ENCODE results near the gene HLA-G. TPM values are rescaled to one million over a fixed set of nuclear protein-coding genes. Genes with fewer than 3 reads are reported as not detected.
"Not testable (repeated sequence)": the region's sequence is repeated elsewhere in the genome, so short reads cannot be mapped to it uniquely, and the experiment has no call there.

HLA-G gene
- total RNA-seq, result 1.7 TPM
- polyA plus RNA-seq, result 6.3 TPM
- long read RNA-seq, donor 1, result 0 reads
- long read RNA-seq, donor 2, result 0 reads
- long read RNA-seq, donor 3, partial matches to known transcripts, result 0 of 1 reads
- long read RNA-seq, donor 3, other reads (novel, unspliced or antisense), result 0 of 1 reads
- long read RNA-seq, donor 4, partial matches to known transcripts, result 0 of 1 reads
- long read RNA-seq, donor 4, other reads (novel, unspliced or antisense), result 0 of 1 reads
- long read RNA-seq, donor 5, result 0 reads
- long read RNA-seq, donor 6, result 0 reads
- long read RNA-seq, donor 7, result 0 reads
- long read RNA-seq, donor 8, result 0 reads
- long read RNA-seq, donor 9, result 0 reads
- long read RNA-seq, donor 10, result 0 reads

GRCh38 chr6:29827579-29828470 is at the start of gene HLA-G:
TSS of gene HLA-G (plus strand) at chr6:29827825. CDS start at chr6:29827845, 20 bp downstream.
- Histone ChIP-seq H3K9me3 (ENCODE audit: control insufficient read depth in 2 of 2, insufficient read depth in 1 of 2, low read length in 1 of 2) (no peaks in the 10 kb centered on the region), H3K27me3 (ENCODE audit: control insufficient read depth in 2 of 2, insufficient read depth in 1 of 2, low read length in 1 of 2) (peaks cover 24 to 68% of the 10 kb centered on the region in 2 donors)

GRCh38 chr6:29780019-29780698 is 47.5 kb upstream of the HLA-G start:
- H3K27ac ChIP-seq (ENCODE audit: low read depth in 1 of 2, low read length in 1 of 2); H3K36me3 ChIP-seq (ENCODE audit: control insufficient read depth in 2 of 2, insufficient read depth in 2 of 2, low read length in 1 of 2); H3K4me1 ChIP-seq (ENCODE audit: control insufficient read depth in 2 of 2, insufficient read depth in 2 of 2, low read length in 2 of 2); H3K9me3 ChIP-seq (ENCODE audit: control insufficient read depth in 2 of 2, insufficient read depth in 1 of 2, low read length in 1 of 2); H3K27me3 ChIP-seq (ENCODE audit: control insufficient read depth in 2 of 2, insufficient read depth in 1 of 2, low read length in 1 of 2); H3K4me3 ChIP-seq (ENCODE audit: low read length in 2 of 2); DNase-seq (ENCODE audit: low read depth in 6 of 9, low spot score in 9 of 9): not testable (repeated sequence)
- WGBS, result 79% methylated on average over 13 of the region's 13 CpGs

More at GRCh38 chr6:29827579-29828470, at the start of gene HLA-G:
- Histone ChIP-seq H3K27ac (ENCODE audit: low read depth in 1 of 2, low read length in 1 of 2) (no peak within 1 kb of the TSS), H3K4me1 (ENCODE audit: control insufficient read depth in 2 of 2, insufficient read depth in 2 of 2, low read length in 2 of 2) (no peaks in the 10 kb centered on the region), H3K4me3 (ENCODE audit: low read length in 2 of 2) (peak within 1 kb of the TSS in 1 of 2 donors; percentile 37), H3K36me3 (ENCODE audit: control insufficient read depth in 2 of 2, insufficient read depth in 2 of 2, low read length in 1 of 2) (no peaks in the 10 kb centered on the region)
- WGBS, result 11% methylated on average over 75 of the region's 75 CpGs
- no peak for DNase-seq (ENCODE audit: low read depth in 6 of 9, low spot score in 9 of 9)

- DNase-seq (ENCODE audit: low read depth in 6 of 9, low spot score in 9 of 9), result no peak
- H3K27ac ChIP-seq (ENCODE audit: low read depth in 1 of 2, low read length in 1 of 2), result no peak overlapping the region
- no peak overlapping the region for H3K4me3 ChIP-seq (ENCODE audit: low read length in 2 of 2)
- H3K9me3 ChIP-seq (ENCODE audit: control insufficient read depth in 2 of 2, insufficient read depth in 1 of 2, low read length in 1 of 2), result no peaks in the 10 kb centered on the region
- peaks cover 20 to 49% of the 10 kb centered on the region in 2 donors for H3K27me3 ChIP-seq (ENCODE audit: control insufficient read depth in 2 of 2, insufficient read depth in 1 of 2, low read length in 1 of 2)
- 90% methylated on average over 1 of the region's 1 CpG for WGBS
- peaks cover 3 to 6% of the 10 kb centered on the region in 2 donors for H3K4me1 ChIP-seq (ENCODE audit: control insufficient read depth in 2 of 2, insufficient read depth in 2 of 2, low read length in 2 of 2)
- H3K36me3 ChIP-seq (ENCODE audit: control insufficient read depth in 2 of 2, insufficient read depth in 2 of 2, low read length in 1 of 2), result no peaks in the 10 kb centered on the region
Observed at GRCh38 chr6:29789176-29789575, 38.4 kb upstream of the HLA-G start.

GRCh38 chr6:29790626-29791025 is 37.0 kb upstream of the HLA-G start:
- DNase-seq (ENCODE audit: low read depth in 6 of 9, low spot score in 9 of 9), result no peak
- H3K36me3 ChIP-seq (ENCODE audit: control insufficient read depth in 2 of 2, insufficient read depth in 2 of 2, low read length in 1 of 2), result no peaks in the 10 kb centered on the region
- no peaks in the 10 kb centered on the region for H3K9me3 ChIP-seq (ENCODE audit: control insufficient read depth in 2 of 2, insufficient read depth in 1 of 2, low read length in 1 of 2)
- WGBS, result 94% methylated on average over 3 of the region's 3 CpGs
- H3K4me1 ChIP-seq (ENCODE audit: control insufficient read depth in 2 of 2, insufficient read depth in 2 of 2, low read length in 2 of 2), result peaks cover 3 to 6% of the 10 kb centered on the region in 2 donors
- no peak overlapping the region for H3K27ac ChIP-seq (ENCODE audit: low read depth in 1 of 2, low read length in 1 of 2)
- H3K4me3 ChIP-seq (ENCODE audit: low read length in 2 of 2), result no peak overlapping the region
- peaks cover 21 to 49% of the 10 kb centered on the region in 2 donors for H3K27me3 ChIP-seq (ENCODE audit: control insufficient read depth in 2 of 2, insufficient read depth in 1 of 2, low read length in 1 of 2)

- no peaks in the 10 kb centered on the region for H3K36me3 ChIP-seq (ENCODE audit: control insufficient read depth in 2 of 2, insufficient read depth in 2 of 2, low read length in 1 of 2)
- WGBS, result 67% methylated on average over 3 of the region's 3 CpGs
- H3K9me3 ChIP-seq (ENCODE audit: control insufficient read depth in 2 of 2, insufficient read depth in 1 of 2, low read length in 1 of 2), result no peaks in the 10 kb centered on the region
- DNase-seq (ENCODE audit: low read depth in 6 of 9, low spot score in 9 of 9), result no peak
- peaks cover 21 to 51% of the 10 kb centered on the region in 2 donors for H3K27me3 ChIP-seq (ENCODE audit: control insufficient read depth in 2 of 2, insufficient read depth in 1 of 2, low read length in 1 of 2)
- no peak overlapping the region for H3K4me3 ChIP-seq (ENCODE audit: low read length in 2 of 2)
- H3K27ac ChIP-seq (ENCODE audit: low read depth in 1 of 2, low read length in 1 of 2), result no peak overlapping the region
- H3K4me1 ChIP-seq (ENCODE audit: control insufficient read depth in 2 of 2, insufficient read depth in 2 of 2, low read length in 2 of 2), result peaks cover 3 to 6% of the 10 kb centered on the region in 2 donors
Observed at GRCh38 chr6:29791162-29791561, 36.5 kb upstream of the HLA-G start.

- H3K9me3 ChIP-seq (ENCODE audit: control insufficient read depth in 2 of 2, insufficient read depth in 1 of 2, low read length in 1 of 2), result no peaks in the 10 kb centered on the region
- H3K27ac ChIP-seq (ENCODE audit: low read depth in 1 of 2, low read length in 1 of 2), result peak overlapping the region in 1 of 2 donors; percentile 19
- H3K36me3 ChIP-seq (ENCODE audit: control insufficient read depth in 2 of 2, insufficient read depth in 2 of 2, low read length in 1 of 2), result no peaks in the 10 kb centered on the region
- H3K27me3 ChIP-seq (ENCODE audit: control insufficient read depth in 2 of 2, insufficient read depth in 1 of 2, low read length in 1 of 2), result peaks cover 21 to 51% of the 10 kb centered on the region in 2 donors
- WGBS, result 70% methylated on average over 12 of the region's 12 CpGs
- peak overlapping the region in 1 of 2 donors; percentile 36 for H3K4me3 ChIP-seq (ENCODE audit: low read length in 2 of 2)
- H3K4me1 ChIP-seq (ENCODE audit: control insufficient read depth in 2 of 2, insufficient read depth in 2 of 2, low read length in 2 of 2), result peaks cover 3 to 6% of the 10 kb centered on the region in 2 donors
- DNase-seq (ENCODE audit: low read depth in 6 of 9, low spot score in 9 of 9), result no peak
Observed at GRCh38 chr6:29791786-29792122, 35.9 kb upstream of the HLA-G start.

- H3K4me1 ChIP-seq (ENCODE audit: control insufficient read depth in 2 of 2, insufficient read depth in 2 of 2, low read length in 2 of 2), result peaks cover 3 to 6% of the 10 kb centered on the region in 2 donors
- peak in 2 of 9 donors; percentile 8 to 16 for DNase-seq (ENCODE audit: low read depth in 6 of 9, low spot score in 9 of 9)
- no peaks in the 10 kb centered on the region for H3K9me3 ChIP-seq (ENCODE audit: control insufficient read depth in 2 of 2, insufficient read depth in 1 of 2, low read length in 1 of 2)
- 5% methylated on average over 79 of the region's 79 CpGs for WGBS
- peak overlapping the region; percentile 36 to 52 for H3K4me3 ChIP-seq (ENCODE audit: low read length in 2 of 2)
- no peaks in the 10 kb centered on the region for H3K36me3 ChIP-seq (ENCODE audit: control insufficient read depth in 2 of 2, insufficient read depth in 2 of 2, low read length in 1 of 2)
- H3K27ac ChIP-seq (ENCODE audit: low read depth in 1 of 2, low read length in 1 of 2), result peak overlapping the region in 1 of 2 donors; percentile 19
- peaks cover 21 to 51% of the 10 kb centered on the region in 2 donors for H3K27me3 ChIP-seq (ENCODE audit: control insufficient read depth in 2 of 2, insufficient read depth in 1 of 2, low read length in 1 of 2)
Observed at GRCh38 chr6:29792123-29793035, 35.2 kb upstream of the HLA-G start.

- H3K27ac ChIP-seq (ENCODE audit: low read depth in 1 of 2, low read length in 1 of 2), result no peak overlapping the region
- no peaks in the 10 kb centered on the region for H3K36me3 ChIP-seq (ENCODE audit: control insufficient read depth in 2 of 2, insufficient read depth in 2 of 2, low read length in 1 of 2)
- no peak for DNase-seq (ENCODE audit: low read depth in 6 of 9, low spot score in 9 of 9)
- WGBS, result 39% methylated on average over 11 of the region's 11 CpGs
- H3K4me1 ChIP-seq (ENCODE audit: control insufficient read depth in 2 of 2, insufficient read depth in 2 of 2, low read length in 2 of 2), result peaks cover 3 to 6% of the 10 kb centered on the region in 2 donors
- H3K27me3 ChIP-seq (ENCODE audit: control insufficient read depth in 2 of 2, insufficient read depth in 1 of 2, low read length in 1 of 2), result peaks cover 21 to 51% of the 10 kb centered on the region in 2 donors
- no peaks in the 10 kb centered on the region for H3K9me3 ChIP-seq (ENCODE audit: control insufficient read depth in 2 of 2, insufficient read depth in 1 of 2, low read length in 1 of 2)
- peak overlapping the region in 1 of 2 donors; percentile 52 for H3K4me3 ChIP-seq (ENCODE audit: low read length in 2 of 2)
Observed at GRCh38 chr6:29793036-29793356, 34.6 kb upstream of the HLA-G start.

All from thymus (tissue), 14 donors.